Activated naive CD4-positive, alpha-beta T cell treated with anti-CD3 and anti-CD28 coated beads, Interleukin-2, amount 50 U/mL, for 24 hours (primary cell): ENCODE data around the gene ZNF716.
"Not testable (repeated sequence)": the region's sequence is repeated elsewhere in the genome, so short reads cannot be mapped to it uniquely, and the experiment has no call there.

Experiments used
- H3K27ac Mint-ChIP-seq: one replicate; pipeline ENCODE4 v1.8.0; 2021; ENCODE audit warnings: mild to moderate bottlenecking, mixed read lengths
- H3K27me3 Mint-ChIP-seq: one replicate; pipeline ENCODE4 v1.8.0; 2021; ENCODE audit warnings: mixed read lengths
- H3K36me3 Mint-ChIP-seq: one replicate; pipeline ENCODE4 v1.8.0; 2021; ENCODE audit warnings: mixed read lengths
- H3K4me1 Mint-ChIP-seq: one replicate; pipeline ENCODE4 v1.8.0; 2021; ENCODE audit warnings: mixed read lengths
- H3K4me3 Mint-ChIP-seq: one replicate; pipeline ENCODE4 v1.8.0; 2021; ENCODE audit warnings: mild to moderate bottlenecking, mixed read lengths
- H3K9me3 Mint-ChIP-seq: one replicate; pipeline ENCODE4 v1.8.0; 2021; ENCODE audit warnings: mixed read lengths

ZNF716 gene

GRCh38 chr7:57449904-57450303, at the start of gene ZNF716:
TSS of gene ZNF716 (plus strand) at chr7:57450177. CDS start at chr7:57450289, 112 bp downstream.
- no peaks in the 10 kb centered on the region for H3K27me3 Mint-ChIP-seq
- no peak within 1 kb of the TSS for H3K27ac Mint-ChIP-seq
- H3K4me3 Mint-ChIP-seq = no peak within 1 kb of the TSS
- no peaks in the 10 kb centered on the region for H3K4me1 Mint-ChIP-seq
- H3K36me3 Mint-ChIP-seq = no peaks in the 10 kb centered on the region
- H3K9me3 Mint-ChIP-seq = peaks cover 5% of the 10 kb centered on the region

- no peak overlapping the region for H3K4me3 Mint-ChIP-seq
- H3K27me3 Mint-ChIP-seq = no peaks in the 10 kb centered on the region
Measured at GRCh38 chr7:57400531-57401155, 49.3 kb upstream of the ZNF716 start.

GRCh38 chr7:57403051-57403450, 46.9 kb upstream of the ZNF716 start:
- not testable (repeated sequence) for H3K4me1 Mint-ChIP-seq, H3K27me3 Mint-ChIP-seq, H3K4me3 Mint-ChIP-seq, H3K36me3 Mint-ChIP-seq, H3K27ac Mint-ChIP-seq
- peaks cover 16% of the 10 kb centered on the region for H3K9me3 Mint-ChIP-seq

More at GRCh38 chr7:57400531-57401155, 49.3 kb upstream of the ZNF716 start:
- H3K36me3 Mint-ChIP-seq = no peaks in the 10 kb centered on the region
- H3K4me1 Mint-ChIP-seq = no peaks in the 10 kb centered on the region
- peaks cover 12% of the 10 kb centered on the region for H3K9me3 Mint-ChIP-seq
- H3K27ac Mint-ChIP-seq = no peak overlapping the region

- Mint-ChIP-seq H3K4me3 (no peak overlapping the region), H3K4me1 (no peaks in the 10 kb centered on the region), H3K27ac (no peak overlapping the region), H3K36me3 (no peaks in the 10 kb centered on the region), H3K9me3 (peaks cover 16% of the 10 kb centered on the region), H3K27me3 (no peaks in the 10 kb centered on the region)
Measured at GRCh38 chr7:57403601-57404342, 46.2 kb upstream of the ZNF716 start.

GRCh38 chr7:57404343-57404966, 45.5 kb upstream of the ZNF716 start:
- H3K4me1 Mint-ChIP-seq = no peaks in the 10 kb centered on the region
- H3K36me3 Mint-ChIP-seq = no peaks in the 10 kb centered on the region
- H3K27me3 Mint-ChIP-seq = no peaks in the 10 kb centered on the region
- no peak overlapping the region for H3K4me3 Mint-ChIP-seq
- H3K27ac Mint-ChIP-seq = no peak overlapping the region
- H3K9me3 Mint-ChIP-seq = peaks cover 16% of the 10 kb centered on the region

GRCh38 chr7:57404967-57405421, 45.0 kb upstream of the ZNF716 start:
- Mint-ChIP-seq H3K27ac (no peak overlapping the region), H3K4me1 (no peaks in the 10 kb centered on the region), H3K4me3 (no peak overlapping the region), H3K27me3 (no peaks in the 10 kb centered on the region), H3K36me3 (no peaks in the 10 kb centered on the region), H3K9me3 (peaks cover 16% of the 10 kb centered on the region)

GRCh38 chr7:57407125-57407524, 42.9 kb upstream of the ZNF716 start:
- Mint-ChIP-seq H3K4me1 (no peaks in the 10 kb centered on the region), H3K36me3 (no peaks in the 10 kb centered on the region), H3K27me3 (no peaks in the 10 kb centered on the region), H3K9me3 (peaks cover 13% of the 10 kb centered on the region), H3K27ac (no peak overlapping the region), H3K4me3 (no peak overlapping the region)

- H3K9me3 Mint-ChIP-seq = no peaks in the 10 kb centered on the region
- no peaks in the 10 kb centered on the region for H3K4me1 Mint-ChIP-seq
- no peaks in the 10 kb centered on the region for H3K27me3 Mint-ChIP-seq
- no peaks in the 10 kb centered on the region for H3K36me3 Mint-ChIP-seq
- no peak overlapping the region for H3K4me3 Mint-ChIP-seq
- no peak overlapping the region for H3K27ac Mint-ChIP-seq
Measured at GRCh38 chr7:57412168-57412567, 37.8 kb upstream of the ZNF716 start.

- H3K36me3 Mint-ChIP-seq = no peaks in the 10 kb centered on the region
- no peaks in the 10 kb centered on the region for H3K27me3 Mint-ChIP-seq
- no peaks in the 10 kb centered on the region for H3K4me1 Mint-ChIP-seq
- no peak overlapping the region for H3K4me3 Mint-ChIP-seq
- no peak overlapping the region for H3K27ac Mint-ChIP-seq
- no peaks in the 10 kb centered on the region for H3K9me3 Mint-ChIP-seq
Measured at GRCh38 chr7:57412618-57413017, 37.4 kb upstream of the ZNF716 start.

GRCh38 chr7:57413529-57414398, 36.2 kb upstream of the ZNF716 start:
- H3K9me3 Mint-ChIP-seq = no peaks in the 10 kb centered on the region
- no peak overlapping the region for H3K4me3 Mint-ChIP-seq
- no peaks in the 10 kb centered on the region for H3K36me3 Mint-ChIP-seq
- no peaks in the 10 kb centered on the region for H3K4me1 Mint-ChIP-seq
- H3K27ac Mint-ChIP-seq = no peak overlapping the region
- H3K27me3 Mint-ChIP-seq = no peaks in the 10 kb centered on the region

GRCh38 chr7:57414415-57414814, 35.6 kb upstream of the ZNF716 start:
- H3K9me3 Mint-ChIP-seq = no peaks in the 10 kb centered on the region
- no peak overlapping the region for H3K4me3 Mint-ChIP-seq
- H3K4me1 Mint-ChIP-seq = no peaks in the 10 kb centered on the region
- H3K36me3 Mint-ChIP-seq = no peaks in the 10 kb centered on the region
- no peak overlapping the region for H3K27ac Mint-ChIP-seq
- no peaks in the 10 kb centered on the region for H3K27me3 Mint-ChIP-seq

GRCh38 chr7:57414852-57415251, 35.1 kb upstream of the ZNF716 start:
- H3K4me1 Mint-ChIP-seq = no peaks in the 10 kb centered on the region
- no peaks in the 10 kb centered on the region for H3K27me3 Mint-ChIP-seq
- no peaks in the 10 kb centered on the region for H3K9me3 Mint-ChIP-seq
- no peak overlapping the region for H3K4me3 Mint-ChIP-seq
- H3K36me3 Mint-ChIP-seq = no peaks in the 10 kb centered on the region
- H3K27ac Mint-ChIP-seq = no peak overlapping the region

GRCh38 chr7:57415326-57415725, 34.7 kb upstream of the ZNF716 start:
- H3K36me3 Mint-ChIP-seq = no peaks in the 10 kb centered on the region
- H3K4me1 Mint-ChIP-seq = no peaks in the 10 kb centered on the region
- no peak overlapping the region for H3K4me3 Mint-ChIP-seq
- H3K27ac Mint-ChIP-seq = no peak overlapping the region
- no peaks in the 10 kb centered on the region for H3K27me3 Mint-ChIP-seq
- no peaks in the 10 kb centered on the region for H3K9me3 Mint-ChIP-seq

- H3K4me1 Mint-ChIP-seq = no peaks in the 10 kb centered on the region
- H3K27ac Mint-ChIP-seq = no peak overlapping the region
- no peaks in the 10 kb centered on the region for H3K27me3 Mint-ChIP-seq
- H3K9me3 Mint-ChIP-seq = no peaks in the 10 kb centered on the region
- H3K4me3 Mint-ChIP-seq = no peak overlapping the region
- no peaks in the 10 kb centered on the region for H3K36me3 Mint-ChIP-seq
Measured at GRCh38 chr7:57415730-57416129, 34.2 kb upstream of the ZNF716 start.

GRCh38 chr7:57416601-57417358, 33.2 kb upstream of the ZNF716 start:
- no peaks in the 10 kb centered on the region for H3K36me3 Mint-ChIP-seq
- no peak overlapping the region for H3K27ac Mint-ChIP-seq
- H3K4me1 Mint-ChIP-seq = no peaks in the 10 kb centered on the region
- H3K4me3 Mint-ChIP-seq = no peak overlapping the region
- H3K9me3 Mint-ChIP-seq = peaks cover 5% of the 10 kb centered on the region
- H3K27me3 Mint-ChIP-seq = no peaks in the 10 kb centered on the region
